HepG2 (cell line): ENCODE data around the gene DDAH2. TPM values are rescaled to one million over a fixed set of nuclear protein-coding genes. Genes with fewer than 3 reads are reported as not detected.

Experiments
- DDIT3 ChIP-seq: sonication (generic); formaldehyde crosslinking; IDR thresholded peaks from 2 replicates; pipeline ENCODE4 v1.4.0; 2020; ENCODE audit warnings: mild to moderate bottlenecking, missing genetic modification reagents
- GTF3A ChIP-seq: sonication (generic); formaldehyde crosslinking; conservative IDR thresholded peaks from 2 replicates; pipeline ENCODE4 v1.4.0; 2020; ENCODE audit warnings: mild to moderate bottlenecking, missing genetic modification reagents
- MEF2D ChIP-seq: sonication (generic); formaldehyde crosslinking; IDR thresholded peaks from 2 replicates; pipeline ENCODE4 v1.5.1; 2020; ENCODE audit warnings: mild to moderate bottlenecking, missing genetic modification reagents
- MXI1 ChIP-seq: IDR thresholded peaks from 3 replicates; pipeline ENCODE4 v1.6.1; 2012; ENCODE audit warnings: low read depth, low read length, inconsistent platforms, borderline replicate concordance
- NFAT5 ChIP-seq: sonication (generic); formaldehyde crosslinking; IDR thresholded peaks from 2 replicates; pipeline ENCODE4 v1.4.0; 2020; ENCODE audit warnings: missing genetic modification reagents
- REXO4 ChIP-seq: sonication (generic); formaldehyde crosslinking; IDR thresholded peaks from 2 replicates; pipeline ENCODE4 v1.8.0; 2022; ENCODE audit warnings: missing genetic modification reagents, mild to moderate bottlenecking, borderline replicate concordance
- SMARCC2 ChIP-seq: fragments of 450-650 bp; IDR thresholded peaks from 2 replicates; pipeline ENCODE4 v1.6.1; 2017; ENCODE audit warnings: antibody characterized with exemption, mild to moderate bottlenecking
- SP5 ChIP-seq: IDR thresholded peaks from 2 replicates; pipeline ENCODE4 v1.6.1; 2016; ENCODE audit warnings: low read depth, borderline replicate concordance
- UBTF ChIP-seq: sonication (generic); formaldehyde crosslinking; IDR thresholded peaks from 2 replicates; pipeline ENCODE4 v1.4.0; 2020; ENCODE audit warnings: mild to moderate bottlenecking, missing genetic modification reagents
- ZBTB3 ChIP-seq: sonication (generic); formaldehyde crosslinking; IDR thresholded peaks from 2 replicates; pipeline ENCODE4 v1.4.0; 2020; ENCODE audit warnings: low read depth, mild to moderate bottlenecking, moderate library complexity, missing genetic modification reagents, borderline replicate concordance
- ZBTB37 ChIP-seq: sonication (generic); formaldehyde crosslinking; IDR thresholded peaks from 2 replicates; pipeline ENCODE4 v1.4.0; 2020; ENCODE audit warnings: mild to moderate bottlenecking, missing genetic modification reagents
- ZBTB4 ChIP-seq: sonication (generic); formaldehyde crosslinking; IDR thresholded peaks from 2 replicates; pipeline ENCODE4 v1.4.0; 2020; ENCODE audit warnings: missing genetic modification reagents, mild to moderate bottlenecking, borderline replicate concordance
- ZNF44 ChIP-seq: sonication (generic); formaldehyde crosslinking; IDR thresholded peaks from 2 replicates; pipeline ENCODE4 v1.5.1; 2020; ENCODE audit warnings: mild to moderate bottlenecking, missing genetic modification reagents
- ZNF720 ChIP-seq: sonication (generic); formaldehyde crosslinking; IDR thresholded peaks from 2 replicates; pipeline ENCODE4 v1.4.0; 2020; ENCODE audit warnings: missing genetic modification reagents
- ZNF782 ChIP-seq: sonication (generic); formaldehyde crosslinking; IDR thresholded peaks from 2 replicates; pipeline ENCODE4 v1.4.0; 2020; ENCODE audit warnings: missing genetic modification reagents, mild to moderate bottlenecking, borderline replicate concordance
- polyA plus RNA-seq, 8 experiments: library from polyadenylated mRNA; depleted of rRNA in 3 of 8; stranded (reverse) in 7 of 8; unstranded in 1 of 8; fragments of >200 nt; fragmentation: Illumina TruSeq in 4 of 8; extraction: Trizol in 4 of 8; gene quantifications; 2 replicates each; pipeline versions ENCODE4 v1.2.1 to v1.2.3, GENCODE V29; 2011 to 2016; ENCODE audit warnings: low read depth in 4 of 8, missing spikeins in 1 of 8, mixed read lengths in 1 of 8; ENCODE audit not compliant: insufficient read depth in 1 of 8
- total RNA-seq, 5 experiments: library from RNA; depleted of rRNA; stranded (reverse); fragments of >200 nt; fragmentation: Illumina TruSeq; extraction: Trizol; gene quantifications; 2 replicates each; pipeline ENCODE4 v1.2.3, GENCODE V29; 2016; ENCODE audit warnings: low read depth in 1 of 5

Gene DDAH2
- total and polyA plus RNA-seq, 2 of the 13 experiments (the other 11 are each of a cell fraction or from before 2014, with no cell fraction given), result 16.4 to 21.1 TPM

GRCh38 chr6:31680226-31681134 lies 48.6 kb downstream of the DDAH2 start, which contains the start of gene LY6G5C (continued):
- no peak for TF ChIP-seq UBTF
- TF ChIP-seq ZNF782 (CRISPR knock-in tag), result peak; percentile 12; the same call in 1 of the 2 replicates
- TF ChIP-seq REXO4 (CRISPR knock-in tag), result no peak
- TF ChIP-seq ZBTB37, result no peak
- TF ChIP-seq ZNF44 (CRISPR knock-in tag), result 0 out of 2 replicates have a peak, but pooled peaks have one; percentile 35
- TF ChIP-seq ZBTB3, result no peak
- no peak for TF ChIP-seq DDIT3
- TF ChIP-seq ZBTB4 (CRISPR knock-in tag), result 0 out of 2 replicates have a peak, but pooled peaks have one; percentile 40
- no peak for TF ChIP-seq SP5 (CRISPR knock-in tag)
- no peak for TF ChIP-seq ZNF720 (CRISPR knock-in tag)
- no peak for TF ChIP-seq SMARCC2
- no peak; the same call in 2 of the 3 replicates for TF ChIP-seq MXI1
- TF ChIP-seq MEF2D (CRISPR knock-in tag), result no peak
- no peak for TF ChIP-seq GTF3A (CRISPR knock-in tag)
- TF ChIP-seq NFAT5 (CRISPR knock-in tag), result no peak
